Gastrocnemius medialis (tissue), 4 donors: ENCODE results near the gene NCOA3. TPM values are rescaled to one million over a fixed set of nuclear protein-coding genes. Genes with fewer than 3 reads are reported as not detected.

Experiments
- ATAC-seq, 2 donors: fragments of 150-250 bp; one replicate each; pipeline ENCODE4 v1.9.1; 2016
- DNase-seq, 2 donors: peaks; one replicate each; pipeline ENCODE4 v3.0.0-alpha.2; 2019
- H3K27ac ChIP-seq, 4 donors: fragments of 200-600 bp; sonication (generic); 1 replicate in 1 of 4; 2 replicates in 3 of 4; pipeline ENCODE4 v1.5.1; 2016 to 2018; ENCODE audit warnings: mild to moderate bottlenecking in 2 of 4, moderate library complexity in 1 of 4
- H3K27me3 ChIP-seq, 3 donors: fragments of 200-600 bp; sonication (generic) in 2 of 3; 1 replicate in 1 of 3; 2 replicates in 2 of 3; pipeline versions ENCODE4 v1.5.1 to v1.6.0; 2016 to 2019; ENCODE audit warnings: mild to moderate bottlenecking in 1 of 3, moderate library complexity in 1 of 3
- H3K36me3 ChIP-seq, 2 donors: fragments of 200-600 bp; sonication (generic) in 1 of 2; one replicate each; pipeline ENCODE4 v1.5.1; 2017 to 2018
- H3K4me1 ChIP-seq, 2 donors: fragments of 200-600 bp; sonication (generic) in 1 of 2; one replicate each; pipeline ENCODE4 v1.5.1; 2016 to 2017; ENCODE audit warnings: mild to moderate bottlenecking in 2 of 2
- H3K4me3 ChIP-seq, 4 donors: fragments of 200-600 bp; sonication (generic) in 3 of 4; 1 replicate in 1 of 4; 2 replicates in 3 of 4; pipeline ENCODE4 v1.5.1; 2016 to 2019; ENCODE audit warnings: mild to moderate bottlenecking in 2 of 4
- H3K9me3 ChIP-seq, 3 donors: fragments of 200-600 bp; sonication (generic) in 2 of 3; 1 replicate in 1 of 3; 2 replicates in 2 of 3; pipeline ENCODE4 v1.5.1; 2016 to 2019
- CTCF ChIP-seq, 5 experiments: fragments of 450-650 bp in 3 of 5; fragments of 200-600 bp in 2 of 5; sonication (generic) in 2 of 5; IDR thresholded peaks in 4 of 5; conservative IDR thresholded peaks in 1 of 5; 1 replicate in 4 of 5; 2 replicates in 1 of 5; pipeline ENCODE4 v1.5.1; 2016 to 2019; ENCODE audit warnings: antibody characterized with exemption in 5 of 5, mild to moderate bottlenecking in 3 of 5, moderate library complexity in 3 of 5
- POLR2A ChIP-seq, 2 donors: fragments of 450-650 bp; IDR thresholded peaks; one replicate each; pipeline ENCODE4 v1.6.1; 2017; ENCODE audit warnings: antibody characterized with exemption in 2 of 2, mild to moderate bottlenecking in 2 of 2, moderate library complexity in 2 of 2
- in situ Hi-C, 4 donors: fragments of 200-750 bp; cut with MboI; loops; one replicate each; pipeline versions ENCODE4 v1.15.0 to v1.8.0; 2017; ENCODE audit warnings: low sequenced_read_pairs in 4 of 4
- intact Hi-C: fragments of 100-400 bp; cut with DNase I; formaldehyde crosslinking; loops from one replicate; pipeline ENCODE4 v1.15.1; 2023; ENCODE audit warnings: low total_unique reads
- total RNA-seq, 4 donors: library from RNA; depleted of rRNA; stranded (reverse); fragments of >200 nt; gene quantifications; one replicate each; pipeline versions ENCODE4 v1.1.0 to v1.2.3, GENCODE V29; 2016

Gene NCOA3
- total RNA-seq, 4 donors from 2014 or later = 52.5 to 86.1 (median 70.1) TPM

- no peak for ATAC-seq
- no peaks in the 10 kb centered on the region for H3K4me1 ChIP-seq
- no peak for DNase-seq
- in situ Hi-C loops (no loop called here), intact Hi-C loops (no loop called here)
- TF ChIP-seq POLR2A (IDR thresholded peaks at IDR 0.05) (no peak), CTCF (IDR thresholded peaks at IDR 0.05 in 4 of 5, conservative IDR thresholded peaks at IDR 0.05 in 1 of 5) (no peak)
- no peak overlapping the region for H3K4me3 ChIP-seq
- H3K27me3 ChIP-seq = no peaks in the 10 kb centered on the region
- H3K36me3 ChIP-seq = no peaks in the 10 kb centered on the region
- H3K9me3 ChIP-seq = no peaks in the 10 kb centered on the region
- H3K27ac ChIP-seq = no peak overlapping the region
Observed at GRCh38 chr20:47475419-47476044, 26.2 kb upstream of the NCOA3 start.

GRCh38 chr20:47476452-47476851 lies 25.2 kb upstream of the NCOA3 start:
- DNase-seq = no peak
- TF ChIP-seq POLR2A (IDR thresholded peaks at IDR 0.05) = no peak
- no peak for TF ChIP-seq CTCF (IDR thresholded peaks at IDR 0.05 in 4 of 5, conservative IDR thresholded peaks at IDR 0.05 in 1 of 5)
- in situ Hi-C loops = no loop called here
- intact Hi-C loops = no loop called here
- Histone ChIP-seq H3K9me3 (no peaks in the 10 kb centered on the region), H3K4me1 (no peaks in the 10 kb centered on the region), H3K4me3 (no peak overlapping the region), H3K27me3 (no peaks in the 10 kb centered on the region), H3K27ac (no peak overlapping the region), H3K36me3 (no peaks in the 10 kb centered on the region)
- ATAC-seq = no peak

DNA sequence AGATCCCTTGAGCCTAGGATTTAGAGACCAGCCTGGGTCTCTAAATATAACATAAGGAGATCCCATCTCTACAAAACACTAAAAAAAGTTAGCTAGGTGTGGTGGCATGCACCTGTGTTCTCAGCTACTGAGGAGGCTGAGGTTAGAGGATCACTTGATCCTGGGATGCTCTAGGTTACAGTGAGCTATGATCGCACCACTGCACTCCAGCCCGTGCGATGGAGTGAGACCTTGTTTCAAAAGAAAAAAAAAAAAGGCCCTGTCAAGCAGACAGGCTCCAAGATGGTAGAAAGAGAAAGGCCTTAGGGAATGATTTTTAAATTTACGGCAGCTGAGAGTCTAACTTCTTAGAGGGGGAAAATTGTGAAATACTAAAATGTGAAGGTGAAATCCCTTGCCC lies 22.6 kb upstream of the NCOA3 start:
- Histone ChIP-seq H3K27ac (peak overlapping the region in 2 of 4 donors; percentile 14 to 59), H3K36me3 (no peaks in the 10 kb centered on the region), H3K4me1 (no peaks in the 10 kb centered on the region), H3K27me3 (no peaks in the 10 kb centered on the region), H3K9me3 (no peaks in the 10 kb centered on the region), H3K4me3 (no peak overlapping the region)
- ATAC-seq = no peak
- in situ Hi-C loops = no loop called here
- intact Hi-C loops = no loop called here
- TF ChIP-seq CTCF (IDR thresholded peaks at IDR 0.05 in 4 of 5, conservative IDR thresholded peaks at IDR 0.05 in 1 of 5) = no peak
- no peak for TF ChIP-seq POLR2A (IDR thresholded peaks at IDR 0.05)
- no peak for DNase-seq

- no peaks in the 10 kb centered on the region for H3K36me3 ChIP-seq
- no peak for DNase-seq
- TF ChIP-seq POLR2A (IDR thresholded peaks at IDR 0.05) = no peak
- no peak for TF ChIP-seq CTCF (IDR thresholded peaks at IDR 0.05 in 4 of 5, conservative IDR thresholded peaks at IDR 0.05 in 1 of 5)
Observed at GRCh38 chr20:47479506-47479905, 22.2 kb upstream of the NCOA3 start.

GRCh38 chr20:47480239-47480638 lies 21.4 kb upstream of the NCOA3 start:
- no peak overlapping the region for H3K4me3 ChIP-seq
- no peaks in the 10 kb centered on the region for H3K36me3 ChIP-seq
- in situ Hi-C loops = no loop called here
- peak overlapping the region in 2 of 4 donors; percentile 21 to 59 for H3K27ac ChIP-seq
- no peak for TF ChIP-seq POLR2A (IDR thresholded peaks at IDR 0.05)
- TF ChIP-seq CTCF (IDR thresholded peaks at IDR 0.05 in 4 of 5, conservative IDR thresholded peaks at IDR 0.05 in 1 of 5) = no peak
- intact Hi-C loops = no loop called here
- DNase-seq (no peak), ATAC-seq (no peak)
- H3K9me3 ChIP-seq = no peaks in the 10 kb centered on the region
- no peaks in the 10 kb centered on the region for H3K4me1 ChIP-seq
- H3K27me3 ChIP-seq = no peaks in the 10 kb centered on the region

More at GRCh38 chr20:47479506-47479905, 22.2 kb upstream of the NCOA3 start:
- Histone ChIP-seq H3K4me1 (no peaks in the 10 kb centered on the region), H3K27ac (peak overlapping the region in 2 of 4 donors; percentile 14 to 59), H3K9me3 (no peaks in the 10 kb centered on the region), H3K4me3 (no peak overlapping the region), H3K27me3 (no peaks in the 10 kb centered on the region)
- in situ Hi-C loops (no loop called here), intact Hi-C loops (no loop called here)
- peak; percentile 27 to 70 for ATAC-seq
